Ovary (tissue), 9 donors: ENCODE results near the gene TCFL5. TPM values are rescaled to one million over a fixed set of nuclear protein-coding genes. Genes with fewer than 3 reads are reported as not detected.
"Not testable (repeated sequence)": the region's sequence is repeated elsewhere in the genome, so short reads cannot be mapped to it uniquely, and the experiment has no call there.

ENCODE experiments used
- DNase-seq, 5 donors: peaks; one replicate each; pipeline ENCODE4 v3.0.0-alpha.2; 2019 to 2020
- H3K27ac ChIP-seq, 2 donors: fragments of 200-600 bp; one replicate each; pipeline versions ENCODE4 v1.5.1 to v1.8.0; 2019 to 2022
- H3K27me3 ChIP-seq: fragments of 200-600 bp; one replicate; pipeline ENCODE4 v1.8.0; 2022
- H3K36me3 ChIP-seq: fragments of 200-600 bp; sonication (generic); one replicate; pipeline ENCODE4 v1.5.1; 2019
- H3K4me1 ChIP-seq: one replicate; pipeline ENCODE4 v1.8.1; 2013; ENCODE audit warnings: mild to moderate bottlenecking, moderate library complexity; ENCODE audit not compliant: insufficient read depth
- H3K4me3 ChIP-seq: fragments of 200-600 bp; sonication (generic); one replicate; pipeline ENCODE4 v1.5.1; 2017
- H3K9me3 ChIP-seq, 2 donors: fragments of 200-600 bp in 1 of 2; sonication (generic) in 1 of 2; one replicate each; pipeline versions ENCODE4 v1.5.1 to v1.8.1; 2013 to 2019; ENCODE audit warnings: mild to moderate bottlenecking in 1 of 2, moderate library complexity in 1 of 2
- CTCF ChIP-seq, 3 donors: fragments of 450-650 bp in 2 of 3; fragments of 200-600 bp in 1 of 3; IDR thresholded peaks; one replicate each; pipeline versions ENCODE4 v1.5.1 to v1.8.0; 2016 to 2022; ENCODE audit warnings: antibody characterized with exemption in 3 of 3, mild to moderate bottlenecking in 1 of 3
- EP300 ChIP-seq: sonication (generic); formaldehyde crosslinking; IDR thresholded peaks from one replicate; pipeline ENCODE4 v1.6.1; 2017; ENCODE audit warnings: antibody characterized with exemption
- POLR2A ChIP-seq: fragments of 450-650 bp; IDR thresholded peaks from one replicate; pipeline ENCODE4 v1.6.1; 2017; ENCODE audit warnings: antibody characterized with exemption, mild to moderate bottlenecking, moderate library complexity
- WGBS, 3 donors: extraction: QIAGEN DNeasy Blood & Tissue Kit in 1 of 3; methylation state at CpG; one replicate each; pipeline versions ENCODE4 v1.1.5 to v1.1.7; 2013 to 2017; 5-methylcytosine and 5-hydroxymethylcytosine counted together
- intact Hi-C, 4 donors: fragments of 100-400 bp; cut with DNase I; formaldehyde crosslinking; loops; one replicate each; pipeline versions ENCODE4 v1.11.0 to v1.15.1; 2022 to 2023
- polyA plus RNA-seq, 2 donors: library from polyadenylated mRNA; stranded (reverse); fragments of 200-250 nt in 1 of 2; fragments of 350-450 nt in 1 of 2; fragmentation: Illumina TruSeq in 1 of 2; extraction: RNeasy Lipid Tissue Mini Kit (QIAGEN cat#74804) in 1 of 2; gene quantifications; one replicate each; pipeline ENCODE4 v1.2.3, GENCODE V29; 2013 to 2014
- total RNA-seq, 7 donors: library from RNA; depleted of rRNA in 2 of 7; stranded (reverse); fragments of >200 nt in 2 of 7; fragmentation: NEBNext Ultra II Directional in 3 of 7; extraction: Animal tissue kit (Norgen Biotek cat#: 25700) in 3 of 7; gene quantifications; one replicate each; pipeline versions ENCODE4 v1.1.0 to v1.2.4, GENCODE V29; 2016 to 2023
- donor health status: DM: no; HTN: no; CAD: no; lungs with moderate emphysema.
- donor health status: DM: no; HTN: no; CAD: no.
- donor health status: Bipolar disorder and iron deficiency.
- donor health status: DM: yes; HTN: yes; CAD: no.
- donor health status: DM: no; HTN: no; CAD: no.
- donor health status: DM: yes; HTN: yes; CAD: no.

Gene TCFL5
- total and polyA plus RNA-seq, 9 donors = 8.1 to 17.9 (median 12.3) TPM

GRCh38 chr20:62876501-62876901, 14.9 kb upstream of the TCFL5 start:
- intact Hi-C loops = loop anchor here in 2 of 4 donors (10.0 kb wide), 1 partner anchor 128 kb away; the partner anchor contains the start of gene BHLHE23 (in 2 of the 2)
- Histone ChIP-seq H3K9me3 (no peaks in the 10 kb centered on the region), H3K36me3 (no peaks in the 10 kb centered on the region), H3K4me1 (peaks cover 13% of the 10 kb centered on the region), H3K27me3 (no peaks in the 10 kb centered on the region), H3K27ac (peak overlapping the region; percentile 46 to 56), H3K4me3 (no peak overlapping the region)
- no peak for DNase-seq
- WGBS, 3 donors = 68 to 70% (median 69%) methylated on average over 13 of the region's 13 CpGs
- TF ChIP-seq POLR2A (no peak), CTCF (IDR thresholded peaks at IDR 0.05) (no peak), EP300 (no peak)

GRCh38 chr20:62875419-62876361, 14.1 kb upstream of the TCFL5 start:
- 30 to 34% (median 33%) methylated on average over 29 to 34 of the region's 34 CpGs for WGBS, 3 donors
- intact Hi-C loops = loop anchor here in 2 of 4 donors (10.0 kb wide), 1 partner anchor 129 kb away; the partner anchor contains the start of gene BHLHE23 (in 2 of the 2)
- peak; percentile 61 to 83 (median 69) for DNase-seq
- TF ChIP-seq CTCF (IDR thresholded peaks at IDR 0.05) = peak in 2 of 3 donors; percentile 41 to 64
- TF ChIP-seq EP300 = no peak
- TF ChIP-seq POLR2A = no peak
- H3K36me3 ChIP-seq = no peaks in the 10 kb centered on the region
- H3K4me3 ChIP-seq = no peak overlapping the region
- peaks cover 13% of the 10 kb centered on the region for H3K4me1 ChIP-seq
- H3K9me3 ChIP-seq = no peaks in the 10 kb centered on the region
- no peaks in the 10 kb centered on the region for H3K27me3 ChIP-seq
- H3K27ac ChIP-seq = no peak overlapping the region

GRCh38 chr20:62874964-62875344, 13.3 kb upstream of the TCFL5 start:
- H3K27me3 ChIP-seq = no peaks in the 10 kb centered on the region
- H3K4me1 ChIP-seq = peaks cover 13% of the 10 kb centered on the region
- H3K4me3 ChIP-seq = no peak overlapping the region
- 88 to 89% (median 89%) methylated on average over 10 to 11 of the region's 14 CpGs for WGBS, 3 donors
- no peak overlapping the region for H3K27ac ChIP-seq
- no peaks in the 10 kb centered on the region for H3K9me3 ChIP-seq
- DNase-seq = no peak
- no peaks in the 10 kb centered on the region for H3K36me3 ChIP-seq
- intact Hi-C loops = loop anchor here in 2 of 4 donors (10.0 kb wide), 1 partner anchor 130 kb away; the partner anchor contains the start of gene BHLHE23 (in 2 of the 2)
- TF ChIP-seq POLR2A = no peak
- TF ChIP-seq EP300 = no peak
- TF ChIP-seq CTCF (IDR thresholded peaks at IDR 0.05) = no peak

DNA sequence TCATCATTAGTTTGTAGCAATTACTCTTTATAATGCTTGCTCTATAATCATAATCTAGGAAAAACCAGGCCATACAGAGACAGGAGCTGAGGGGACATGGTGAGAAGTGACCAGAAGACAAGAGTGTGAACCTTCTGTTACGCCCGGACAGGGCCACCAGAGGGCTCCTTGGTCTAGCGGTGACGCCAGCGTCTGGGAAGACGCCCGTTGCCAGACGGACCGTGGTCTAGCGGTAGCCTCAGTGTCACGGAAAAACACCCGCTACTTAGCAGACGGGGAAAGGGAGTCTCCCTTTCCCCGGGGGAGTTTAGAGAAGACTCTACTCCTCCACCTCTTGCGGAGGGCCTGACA, 12.0 kb upstream of the TCFL5 start:
- intact Hi-C loops = loop anchor here in 2 of 4 donors (10.0 kb wide), 1 partner anchor 131 kb away; the partner anchor contains the start of gene BHLHE23 (in 2 of the 2)
- DNase-seq = peak; percentile 65 to 81 (median 70)
- not testable (repeated sequence) for H3K36me3 ChIP-seq, H3K4me3 ChIP-seq, H3K9me3 ChIP-seq, H3K27me3 ChIP-seq
- peak; percentile 23 to 59 (median 42) for TF ChIP-seq CTCF (IDR thresholded peaks at IDR 0.05)
- Histone ChIP-seq H3K4me1 (peaks cover 13% of the 10 kb centered on the region), H3K27ac (peak overlapping the region in 1 of 2 donors; percentile 0)
- WGBS, 3 donors = 2 to 5% (median 4%) methylated on average over 15 of the region's 15 CpGs
